GM18519 (cell line): Measurements from ENCODE around the gene SLCO3A1.

ENCODE experiments used
- ATAC-seq: cut with Tn5 transposase; IDR thresholded peaks from one replicate; pipeline ENCODE4 v1.9.1; 2021; ENCODE audit warnings: mild to moderate bottlenecking, moderate library complexity; ENCODE audit not compliant: unreplicated experiment, low FRiP score

Gene SLCO3A1

GRCh38 chr15:92146511-92147150 lies 293.1 kb downstream of the SLCO3A1 start:
- ATAC-seq, result no peak

- ATAC-seq, result no peak
These were observed 295.5 kb downstream of the SLCO3A1 start for GRCh38 chr15:92149029-92149428.

- ATAC-seq, result no peak
These were observed 296.0 kb downstream of the SLCO3A1 start for GRCh38 chr15:92149465-92149864.

GRCh38 chr15:92151168-92151567 lies 297.7 kb downstream of the SLCO3A1 start:
- no peak for ATAC-seq

GRCh38 chr15:92151741-92152140 lies 298.2 kb downstream of the SLCO3A1 start:
- ATAC-seq, result no peak

GRCh38 chr15:92152983-92153382 lies 299.5 kb downstream of the SLCO3A1 start:
- no peak for ATAC-seq

- ATAC-seq, result no peak
These were observed 300.1 kb downstream of the SLCO3A1 start for GRCh38 chr15:92153620-92154019.

- ATAC-seq, result no peak
These were observed 302.4 kb downstream of the SLCO3A1 start for GRCh38 chr15:92155934-92156333.

GRCh38 chr15:92157666-92158298 lies 304.3 kb downstream of the SLCO3A1 start:
- no peak for ATAC-seq

GRCh38 chr15:92158426-92158825 lies 304.9 kb downstream of the SLCO3A1 start:
- no peak for ATAC-seq

GRCh38 chr15:92159481-92159880 lies 306.0 kb downstream of the SLCO3A1 start:
- ATAC-seq, result no peak

- ATAC-seq, result no peak
These were observed 306.7 kb downstream of the SLCO3A1 start for GRCh38 chr15:92159906-92160841.

GRCh38 chr15:92161039-92161670 lies 307.6 kb downstream of the SLCO3A1 start:
- peak; percentile 92 for ATAC-seq

GRCh38 chr15:92162657-92163056 lies 309.1 kb downstream of the SLCO3A1 start:
- no peak for ATAC-seq

GRCh38 chr15:92163641-92164040 lies 310.1 kb downstream of the SLCO3A1 start:
- ATAC-seq, result no peak

- ATAC-seq, result no peak
These were observed 311.0 kb downstream of the SLCO3A1 start for GRCh38 chr15:92164327-92165000.

- no peak for ATAC-seq
These were observed 311.5 kb downstream of the SLCO3A1 start for GRCh38 chr15:92165001-92165346.

- no peak for ATAC-seq
These were observed 312.5 kb downstream of the SLCO3A1 start for GRCh38 chr15:92166029-92166428.

- ATAC-seq, result no peak
These were observed 313.4 kb downstream of the SLCO3A1 start for GRCh38 chr15:92166751-92167405.

GRCh38 chr15:92167451-92167850 lies 313.9 kb downstream of the SLCO3A1 start:
- ATAC-seq, result no peak
